Ectodermal cell (in vitro differentiated cells): ENCODE results near the gene TEKT3.

Experiments used
- H3K27ac ChIP-seq: 2 replicates; pipeline ENCODE4 v1.7.0; 2013; ENCODE audit warnings: mild to moderate bottlenecking, low read depth, low read length; ENCODE audit not compliant: insufficient read depth, poor library complexity, severe bottlenecking
- H3K27me3 ChIP-seq: 2 replicates; pipeline ENCODE4 v1.7.0; 2013; ENCODE audit warnings: mild to moderate bottlenecking, low read length; ENCODE audit not compliant: insufficient read depth, control insufficient read depth, poor library complexity, severe bottlenecking
- H3K36me3 ChIP-seq: one replicate; pipeline ENCODE4 v1.7.0; 2013; ENCODE audit warnings: low read length; ENCODE audit not compliant: control insufficient read depth, insufficient read depth
- H3K4me1 ChIP-seq: one replicate; pipeline ENCODE4 v1.7.0; 2013; ENCODE audit warnings: low read length; ENCODE audit not compliant: control insufficient read depth, insufficient read depth
- H3K4me3 ChIP-seq: 2 replicates; pipeline ENCODE4 v1.7.0; 2013; ENCODE audit warnings: low read depth, low read length, control low read depth; ENCODE audit not compliant: insufficient read depth
- H3K9me3 ChIP-seq: 2 replicates; pipeline ENCODE4 v1.7.0; 2013; ENCODE audit warnings: mild to moderate bottlenecking, low read length, moderate library complexity; ENCODE audit not compliant: control insufficient read depth
- WGBS, 2 experiments: methylation state at CpG; one replicate each; pipeline ENCODE4 v1.1.7; 2013; ENCODE audit warnings: missing lambda C conversion rate in 2 of 2; 5-methylcytosine and 5-hydroxymethylcytosine counted together

TEKT3 gene

DNA sequence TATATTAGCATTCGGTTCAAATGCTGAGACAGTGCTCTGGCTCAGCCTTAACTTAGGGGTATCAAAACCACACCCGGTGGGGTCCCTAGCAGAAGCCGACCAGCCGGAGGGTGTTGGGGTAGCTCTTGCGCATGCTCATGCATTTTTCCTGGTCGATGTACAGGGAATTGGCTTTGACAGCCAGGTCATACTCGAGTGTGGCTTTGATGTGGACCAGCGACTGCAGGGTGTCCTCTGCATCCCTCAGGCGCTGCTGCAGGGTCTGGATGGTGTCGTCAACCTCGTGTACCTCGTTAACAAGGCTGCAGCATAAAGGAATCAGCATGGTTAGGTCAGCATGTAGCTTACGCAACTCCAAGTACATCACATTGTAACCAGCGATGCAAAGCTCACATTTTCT, 37.5 kb downstream of the TEKT3 start:
- no peak overlapping the region for H3K4me3 ChIP-seq
- H3K9me3 ChIP-seq, result no peaks in the 10 kb centered on the region
- H3K27ac ChIP-seq, result no peak overlapping the region
- no peaks in the 10 kb centered on the region for H3K36me3 ChIP-seq
- WGBS, 2 experiments, result 88 to 91% methylated on average over 12 to 13 of the region's 14 CpGs
- H3K27me3 ChIP-seq, result no peaks in the 10 kb centered on the region
- H3K4me1 ChIP-seq, result no peaks in the 10 kb centered on the region

GRCh38 chr17:15303268-15303667, 38.1 kb downstream of the TEKT3 start:
- Histone ChIP-seq H3K9me3 (no peaks in the 10 kb centered on the region), H3K36me3 (no peaks in the 10 kb centered on the region), H3K27ac (no peak overlapping the region), H3K4me1 (no peaks in the 10 kb centered on the region), H3K27me3 (no peaks in the 10 kb centered on the region), H3K4me3 (no peak overlapping the region)
- WGBS, 2 experiments, result 91 to 94% methylated on average over 3 of the region's 3 CpGs

- H3K4me1 ChIP-seq, result no peaks in the 10 kb centered on the region
- H3K9me3 ChIP-seq, result no peaks in the 10 kb centered on the region
- H3K27ac ChIP-seq, result no peak overlapping the region
- H3K27me3 ChIP-seq, result no peaks in the 10 kb centered on the region
- H3K36me3 ChIP-seq, result no peaks in the 10 kb centered on the region
- 89 to 97% methylated on average over 6 of the region's 6 CpGs for WGBS, 2 experiments
- no peak overlapping the region for H3K4me3 ChIP-seq
Observed at GRCh38 chr17:15301845-15302244, 39.6 kb downstream of the TEKT3 start.

DNA sequence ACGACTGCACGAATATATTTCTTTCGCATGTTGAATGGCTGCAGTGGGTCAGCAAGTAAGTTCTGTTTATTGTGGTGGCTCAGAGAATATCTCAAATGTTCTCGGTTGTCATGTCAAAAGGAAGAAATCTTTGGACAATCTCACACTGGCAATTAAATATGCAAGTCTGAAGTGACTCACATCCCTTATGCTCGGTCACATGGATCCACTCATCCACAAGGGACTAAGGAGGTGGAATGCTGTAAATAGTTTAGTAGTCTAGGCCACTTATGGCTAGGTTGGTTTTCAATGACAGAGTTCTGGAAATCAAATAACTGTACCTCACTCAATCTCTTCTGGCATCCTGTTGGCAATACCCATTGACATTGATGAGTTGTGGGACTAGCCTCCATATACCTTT, 43.2 kb downstream of the TEKT3 start:
- Histone ChIP-seq H3K4me3 (no peak overlapping the region), H3K9me3 (no peaks in the 10 kb centered on the region), H3K4me1 (no peaks in the 10 kb centered on the region), H3K27ac (no peak overlapping the region), H3K27me3 (no peaks in the 10 kb centered on the region), H3K36me3 (no peaks in the 10 kb centered on the region)
- 95 to 98% methylated on average over 4 to 5 of the region's 5 CpGs for WGBS, 2 experiments

- Histone ChIP-seq H3K27me3 (no peaks in the 10 kb centered on the region), H3K4me3 (no peak overlapping the region), H3K36me3 (no peaks in the 10 kb centered on the region), H3K9me3 (no peaks in the 10 kb centered on the region), H3K27ac (no peak overlapping the region), H3K4me1 (peaks cover 8% of the 10 kb centered on the region)
- 87 to 89% methylated on average over 3 of the region's 3 CpGs for WGBS, 2 experiments
Observed at GRCh38 chr17:15293558-15293957, 47.8 kb downstream of the TEKT3 start.

GRCh38 chr17:15291674-15292361, 49.6 kb downstream of the TEKT3 start:
- WGBS, 2 experiments, result 65 to 77% methylated on average over 8 of the region's 8 CpGs
- peaks cover 8% of the 10 kb centered on the region for H3K4me1 ChIP-seq
- H3K27ac ChIP-seq, result no peak overlapping the region
- no peaks in the 10 kb centered on the region for H3K9me3 ChIP-seq
- H3K27me3 ChIP-seq, result no peaks in the 10 kb centered on the region
- no peaks in the 10 kb centered on the region for H3K36me3 ChIP-seq
- H3K4me3 ChIP-seq, result no peak overlapping the region

DNA sequence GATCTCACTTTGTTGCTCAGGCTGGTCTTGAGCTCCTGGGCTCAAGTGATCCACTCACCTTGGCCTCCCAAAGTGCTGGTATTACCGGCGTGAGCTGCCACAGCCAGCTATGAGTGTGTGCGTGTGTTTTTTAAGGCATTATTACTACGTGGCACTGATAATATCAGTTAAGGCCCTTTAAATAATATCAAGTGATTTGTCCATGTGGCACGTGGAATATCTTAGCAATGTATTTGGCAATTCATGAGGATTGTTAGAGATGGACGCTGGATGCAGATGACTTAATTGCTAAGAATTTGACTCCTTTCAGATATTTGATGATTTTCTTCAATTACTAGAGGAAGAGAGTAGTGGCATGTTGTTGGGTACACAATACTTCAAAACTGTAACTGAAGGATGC, 50.8 kb downstream of the TEKT3 start:
- no peaks in the 10 kb centered on the region for H3K27me3 ChIP-seq
- H3K27ac ChIP-seq, result no peak overlapping the region
- H3K4me1 ChIP-seq, result peaks cover 8% of the 10 kb centered on the region
- H3K36me3 ChIP-seq, result no peaks in the 10 kb centered on the region
- 93 to 97% methylated on average over 6 of the region's 6 CpGs for WGBS, 2 experiments
- no peaks in the 10 kb centered on the region for H3K9me3 ChIP-seq
- no peak overlapping the region for H3K4me3 ChIP-seq

GRCh38 chr17:15289285-15290183, 51.9 kb downstream of the TEKT3 start:
- no peaks in the 10 kb centered on the region for H3K9me3 ChIP-seq
- H3K36me3 ChIP-seq, result no peaks in the 10 kb centered on the region
- H3K4me1 ChIP-seq, result peaks cover 8% of the 10 kb centered on the region
- WGBS, 2 experiments, result 91 to 94% methylated on average over 22 of the region's 22 CpGs
- no peak overlapping the region for H3K27ac ChIP-seq
- H3K4me3 ChIP-seq, result no peak overlapping the region
- no peaks in the 10 kb centered on the region for H3K27me3 ChIP-seq

DNA sequence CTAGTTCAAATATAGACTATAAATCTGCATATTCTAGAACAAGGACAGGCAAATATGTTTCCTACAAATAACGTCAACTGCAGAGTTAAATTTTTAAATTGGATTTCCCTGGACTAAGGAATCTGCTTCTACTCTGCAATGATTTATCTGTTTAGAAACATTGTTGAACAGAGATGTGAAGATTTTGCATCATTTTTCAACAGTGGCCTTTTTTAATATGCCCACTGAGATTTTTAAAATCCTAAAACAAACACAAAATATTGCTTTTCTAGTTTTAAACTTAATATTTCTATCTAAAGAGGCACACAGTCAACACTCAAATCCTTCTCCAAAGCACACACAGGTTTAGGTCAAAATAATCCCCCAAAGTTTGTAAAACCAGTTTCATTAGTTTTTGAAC, 52.5 kb downstream of the TEKT3 start:
- peaks cover 8% of the 10 kb centered on the region for H3K4me1 ChIP-seq

GRCh38 chr17:15287538-15288267, 53.7 kb downstream of the TEKT3 start:
- WGBS, 2 experiments, result 89% methylated on average over 4 of the region's 4 CpGs
- Histone ChIP-seq H3K9me3 (no peaks in the 10 kb centered on the region), H3K27me3 (no peaks in the 10 kb centered on the region), H3K27ac (no peak overlapping the region), H3K4me3 (no peak overlapping the region), H3K4me1 (peaks cover 8% of the 10 kb centered on the region), H3K36me3 (no peaks in the 10 kb centered on the region)

More for the DNA sequence above, 52.5 kb downstream of the TEKT3 start:
- WGBS, 2 experiments, result 86 to 95% methylated on average over 1 of the region's 1 CpG
- Histone ChIP-seq H3K36me3 (no peaks in the 10 kb centered on the region), H3K9me3 (no peaks in the 10 kb centered on the region), H3K27ac (no peak overlapping the region), H3K4me3 (no peak overlapping the region), H3K27me3 (no peaks in the 10 kb centered on the region)
